Panc1 (cell line): ENCODE results near the gene PPM1M.

Source experiments
- POLR2AphosphoS5 ChIP-seq: IDR thresholded peaks from 2 replicates; pipeline ENCODE4 v1.6.1; 2012; ENCODE audit warnings: mild to moderate bottlenecking, low read depth, low read length, moderate library complexity
- SIN3A ChIP-seq: IDR thresholded peaks from 2 replicates; pipeline ENCODE4 v1.6.1; 2012; ENCODE audit warnings: low read depth, mild to moderate bottlenecking, low read length, moderate library complexity, borderline replicate concordance; ENCODE audit not compliant: insufficient read depth
- TCF7L2 ChIP-seq: IDR thresholded peaks from 2 replicates; pipeline ENCODE4 v1.6.1; 2011; ENCODE audit warnings: mild to moderate bottlenecking, low read depth, low read length, inconsistent platforms
- TF ChIP-seq, protein P1 (sequence below): fragments of 450-650 bp; IDR thresholded peaks from 2 replicates; pipeline ENCODE4 v1.5.1; 2017; ENCODE audit warnings: mild to moderate bottlenecking
- TF ChIP-seq, protein P2 (sequence below), 2 experiments: IDR thresholded peaks; 2 replicates each; pipeline ENCODE4 v1.6.1; 2011 to 2012; ENCODE audit warnings: low read depth in 2 of 2, control low read depth in 1 of 2, low read length in 1 of 2, mild to moderate bottlenecking in 1 of 2, moderate library complexity in 1 of 2; ENCODE audit not compliant: insufficient read depth in 1 of 2

DNA sequence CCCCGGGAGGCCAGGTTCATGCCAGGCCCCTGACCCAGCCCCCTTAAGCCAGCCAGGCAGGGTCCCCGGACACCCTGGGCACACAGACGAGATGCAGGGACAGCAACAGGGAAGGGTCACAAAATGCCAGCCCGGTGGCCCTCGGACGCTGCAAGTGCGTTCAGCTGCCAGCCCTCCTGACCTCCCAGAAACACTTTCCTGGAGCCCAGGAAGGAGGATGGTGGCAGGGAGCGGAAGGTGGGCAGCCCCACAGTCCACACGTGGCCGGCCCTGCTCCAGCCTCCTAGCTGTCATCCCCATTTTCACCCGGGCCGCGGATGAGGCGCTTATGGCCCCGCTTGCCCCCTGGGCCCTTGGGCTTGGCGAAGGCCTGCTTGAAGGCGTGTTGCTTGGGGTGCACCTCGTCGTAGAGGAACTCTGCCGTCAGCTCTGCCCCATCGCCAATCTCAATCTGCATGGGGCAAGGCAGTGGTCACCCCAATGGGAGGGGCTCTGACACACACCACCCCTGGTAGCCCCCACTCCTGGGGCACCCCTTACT lies 16.7 kb upstream of the PPM1M start:
- TF ChIP-seq, protein P1, sequence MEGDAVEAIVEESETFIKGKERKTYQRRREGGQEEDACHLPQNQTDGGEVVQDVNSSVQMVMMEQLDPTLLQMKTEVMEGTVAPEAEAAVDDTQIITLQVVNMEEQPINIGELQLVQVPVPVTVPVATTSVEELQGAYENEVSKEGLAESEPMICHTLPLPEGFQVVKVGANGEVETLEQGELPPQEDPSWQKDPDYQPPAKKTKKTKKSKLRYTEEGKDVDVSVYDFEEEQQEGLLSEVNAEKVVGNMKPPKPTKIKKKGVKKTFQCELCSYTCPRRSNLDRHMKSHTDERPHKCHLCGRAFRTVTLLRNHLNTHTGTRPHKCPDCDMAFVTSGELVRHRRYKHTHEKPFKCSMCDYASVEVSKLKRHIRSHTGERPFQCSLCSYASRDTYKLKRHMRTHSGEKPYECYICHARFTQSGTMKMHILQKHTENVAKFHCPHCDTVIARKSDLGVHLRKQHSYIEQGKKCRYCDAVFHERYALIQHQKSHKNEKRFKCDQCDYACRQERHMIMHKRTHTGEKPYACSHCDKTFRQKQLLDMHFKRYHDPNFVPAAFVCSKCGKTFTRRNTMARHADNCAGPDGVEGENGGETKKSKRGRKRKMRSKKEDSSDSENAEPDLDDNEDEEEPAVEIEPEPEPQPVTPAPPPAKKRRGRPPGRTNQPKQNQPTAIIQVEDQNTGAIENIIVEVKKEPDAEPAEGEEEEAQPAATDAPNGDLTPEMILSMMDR = no peak
- TF ChIP-seq POLR2AphosphoS5 (no peak), SIN3A (no peak), TCF7L2 (no peak)
- TF ChIP-seq, protein P2, sequence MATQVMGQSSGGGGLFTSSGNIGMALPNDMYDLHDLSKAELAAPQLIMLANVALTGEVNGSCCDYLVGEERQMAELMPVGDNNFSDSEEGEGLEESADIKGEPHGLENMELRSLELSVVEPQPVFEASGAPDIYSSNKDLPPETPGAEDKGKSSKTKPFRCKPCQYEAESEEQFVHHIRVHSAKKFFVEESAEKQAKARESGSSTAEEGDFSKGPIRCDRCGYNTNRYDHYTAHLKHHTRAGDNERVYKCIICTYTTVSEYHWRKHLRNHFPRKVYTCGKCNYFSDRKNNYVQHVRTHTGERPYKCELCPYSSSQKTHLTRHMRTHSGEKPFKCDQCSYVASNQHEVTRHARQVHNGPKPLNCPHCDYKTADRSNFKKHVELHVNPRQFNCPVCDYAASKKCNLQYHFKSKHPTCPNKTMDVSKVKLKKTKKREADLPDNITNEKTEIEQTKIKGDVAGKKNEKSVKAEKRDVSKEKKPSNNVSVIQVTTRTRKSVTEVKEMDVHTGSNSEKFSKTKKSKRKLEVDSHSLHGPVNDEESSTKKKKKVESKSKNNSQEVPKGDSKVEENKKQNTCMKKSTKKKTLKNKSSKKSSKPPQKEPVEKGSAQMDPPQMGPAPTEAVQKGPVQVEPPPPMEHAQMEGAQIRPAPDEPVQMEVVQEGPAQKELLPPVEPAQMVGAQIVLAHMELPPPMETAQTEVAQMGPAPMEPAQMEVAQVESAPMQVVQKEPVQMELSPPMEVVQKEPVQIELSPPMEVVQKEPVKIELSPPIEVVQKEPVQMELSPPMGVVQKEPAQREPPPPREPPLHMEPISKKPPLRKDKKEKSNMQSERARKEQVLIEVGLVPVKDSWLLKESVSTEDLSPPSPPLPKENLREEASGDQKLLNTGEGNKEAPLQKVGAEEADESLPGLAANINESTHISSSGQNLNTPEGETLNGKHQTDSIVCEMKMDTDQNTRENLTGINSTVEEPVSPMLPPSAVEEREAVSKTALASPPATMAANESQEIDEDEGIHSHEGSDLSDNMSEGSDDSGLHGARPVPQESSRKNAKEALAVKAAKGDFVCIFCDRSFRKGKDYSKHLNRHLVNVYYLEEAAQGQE (IDR thresholded peaks at IDR 0.05; ENCODE audit: insufficient read depth in 1 of 2, low read depth in 2 of 2, low read length in 1 of 2) = no peak
